ENCODE results near the gene ANKRD18A.

Gene ANKRD18A

GRCh38 chr9:38529317-38529716 is 91.1 kb downstream of the ANKRD18A start:
- no peak for DNase-seq (ENCODE audit: low read depth in 2 of 2)

GRCh38 chr9:38527503-38527902 is 92.9 kb downstream of the ANKRD18A start:
- no peak for DNase-seq (ENCODE audit: low read depth in 2 of 2)

GRCh38 chr9:38526591-38526990 is 93.8 kb downstream of the ANKRD18A start:
- DNase-seq (ENCODE audit: low read depth in 2 of 2) = no peak

GRCh38 chr9:38523121-38523520 is 97.3 kb downstream of the ANKRD18A start:
- no peak for DNase-seq (ENCODE audit: low read depth in 2 of 2)

- DNase-seq (ENCODE audit: low read depth in 2 of 2) = no peak
Observed at GRCh38 chr9:38521762-38522161, 98.6 kb downstream of the ANKRD18A start.
